Activated B cell treated with CpG ODN at 0.5 μM for 24 hours (primary cell): ENCODE results near the gene OR2AJ1. TPM values are rescaled to one million over a fixed set of nuclear protein-coding genes. Genes with fewer than 3 reads are reported as not detected.

Source experiments
- ATAC-seq: fragments of 200-7000 bp; cut with Tn5 transposase; one replicate; pipeline ENCODE4 v1.10.0; 2021; ENCODE audit warnings: low read depth, mild to moderate bottlenecking, moderate library complexity
- CTCF ChIA-PET: fragments of 350-600 bp; sonication (Branson Sonifier 250); formaldehyde crosslinking; loops from one replicate; lab custom pipeline; 2021; ENCODE audit warnings: antibody characterized with exemption; lab: Charles Lee
- POLR2A ChIA-PET: fragments of 350-600 bp; sonication (Branson Sonifier 250); formaldehyde crosslinking; loops from one replicate; lab custom pipeline; 2021; ENCODE audit warnings: antibody characterized with exemption; lab: Charles Lee
- DNase-seq: peaks from one replicate; pipeline ENCODE4 v3.0.0; 2022
- H3K27ac Mint-ChIP-seq: one replicate; pipeline ENCODE4 v1.8.0; 2020; ENCODE audit warnings: mixed read lengths
- H3K27me3 Mint-ChIP-seq: one replicate; pipeline ENCODE4 v1.8.0; 2021; ENCODE audit warnings: mixed read lengths
- H3K36me3 Mint-ChIP-seq: one replicate; pipeline ENCODE4 v1.8.0; 2021; ENCODE audit warnings: low read depth, mixed read lengths
- H3K4me1 Mint-ChIP-seq: one replicate; pipeline ENCODE4 v1.8.0; 2021; ENCODE audit warnings: mixed read lengths
- H3K4me3 Mint-ChIP-seq: one replicate; pipeline ENCODE4 v1.8.0; 2020; ENCODE audit warnings: mild to moderate bottlenecking, mixed read lengths
- H3K9me3 Mint-ChIP-seq: one replicate; pipeline ENCODE4 v1.8.0; 2020; ENCODE audit warnings: mixed read lengths
- CTCF ChIP-seq: fragments of 200-600 bp; IDR thresholded peaks from one replicate; pipeline ENCODE4 v1.8.0; 2022; ENCODE audit warnings: antibody characterized with exemption, mild to moderate bottlenecking
- intact Hi-C: fragments of 100-400 bp; cut with micrococcal nuclease; formaldehyde crosslinking; loops from one replicate; pipeline ENCODE4 v1.15.1; 2024
- total RNA-seq: library from RNA; stranded (reverse); gene quantifications from 2 replicates; pipeline ENCODE4 v1.2.3, GENCODE V29; 2022

Gene OR2AJ1, protein sequence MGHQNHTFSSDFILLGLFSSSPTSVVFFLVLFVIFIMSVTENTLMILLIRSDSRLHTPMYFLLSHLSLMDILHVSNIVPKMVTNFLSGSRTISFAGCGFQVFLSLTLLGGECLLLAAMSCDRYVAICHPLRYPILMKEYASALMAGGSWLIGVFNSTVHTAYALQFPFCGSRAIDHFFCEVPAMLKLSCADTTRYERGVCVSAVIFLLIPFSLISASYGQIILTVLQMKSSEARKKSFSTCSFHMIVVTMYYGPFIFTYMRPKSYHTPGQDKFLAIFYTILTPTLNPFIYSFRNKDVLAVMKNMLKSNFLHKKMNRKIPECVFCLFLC
- not detected in 2 replicates for total RNA-seq

DNA sequence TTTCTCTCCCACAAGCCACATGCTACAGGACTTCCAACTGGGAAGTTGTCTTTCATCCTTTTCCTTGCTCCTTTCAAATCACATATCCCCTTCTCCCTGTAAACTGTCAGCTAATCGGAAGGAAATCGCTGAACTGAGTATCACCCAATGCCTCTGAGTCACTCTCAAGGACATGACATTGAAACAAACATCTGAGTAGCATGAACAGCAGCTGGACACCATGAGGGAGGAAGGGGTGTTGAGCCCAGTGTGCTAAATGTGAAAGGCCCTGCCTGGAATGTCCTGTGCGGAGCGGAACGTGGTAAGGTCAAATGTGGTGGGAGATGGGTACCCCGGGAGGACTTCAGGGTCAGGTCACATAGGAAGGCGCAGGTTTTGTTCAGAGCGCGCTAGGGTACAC, at the start of gene OR2AJ1:
TSS of gene OR2AJ1 (plus strand) at position 22 of the 400 bp plus-strand sequence. CDS start 8,880 bp downstream, outside the sequence.
- Mint-ChIP-seq H3K4me3 (no peak within 1 kb of the TSS), H3K27me3 (no peaks in the 10 kb centered on the region), H3K4me1 (no peaks in the 10 kb centered on the region), H3K9me3 (no peaks in the 10 kb centered on the region), H3K36me3 (no peaks in the 10 kb centered on the region), H3K27ac (no peak within 1 kb of the TSS)
- DNase-seq (no peak), ATAC-seq (no peak)
- intact Hi-C loops: no loop called here
- ChIA-PET CTCF (no interaction called here), POLR2A (no interaction called here)
- no peak for TF ChIP-seq CTCF

DNA sequence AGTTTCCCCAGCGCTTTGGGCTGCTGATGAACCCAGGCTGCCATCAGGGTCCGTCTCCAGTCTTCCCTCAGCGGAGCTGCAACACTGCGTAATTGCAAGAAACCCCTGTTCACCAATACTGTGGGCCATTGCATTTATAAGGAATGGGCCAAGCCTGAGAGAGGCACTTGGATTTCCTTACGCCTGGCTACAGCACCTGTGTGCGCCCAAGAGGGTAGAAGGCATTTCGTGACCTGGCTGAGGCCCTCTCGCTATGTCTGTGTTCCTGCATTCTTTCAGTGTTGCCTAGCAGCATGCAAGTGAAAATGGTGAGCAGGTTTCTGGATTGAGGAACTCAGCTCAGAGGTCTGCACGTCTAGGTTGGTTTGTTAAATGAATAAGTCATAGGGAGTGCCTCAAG, 41.3 kb upstream of the OR2AJ1 start:
- Mint-ChIP-seq H3K27me3 (no peaks in the 10 kb centered on the region), H3K9me3 (no peaks in the 10 kb centered on the region), H3K36me3 (no peaks in the 10 kb centered on the region), H3K4me3 (no peak overlapping the region), H3K27ac (no peak overlapping the region), H3K4me1 (no peaks in the 10 kb centered on the region)
- ChIA-PET POLR2A (no interaction called here), CTCF (no interaction called here)
- intact Hi-C loops: no loop called here
- no peak for TF ChIP-seq CTCF
- ATAC-seq: no peak
- no peak for DNase-seq

- POLR2A ChIA-PET: no interaction called here
- H3K36me3 Mint-ChIP-seq: no peaks in the 10 kb centered on the region
- no peak overlapping the region for H3K27ac Mint-ChIP-seq
- no peak for TF ChIP-seq CTCF
- CTCF ChIA-PET: no interaction called here
- intact Hi-C loops: no loop called here
- H3K4me1 Mint-ChIP-seq: no peaks in the 10 kb centered on the region
- DNase-seq: no peak
- no peaks in the 10 kb centered on the region for H3K27me3 Mint-ChIP-seq
- no peak for ATAC-seq
- no peaks in the 10 kb centered on the region for H3K9me3 Mint-ChIP-seq
- no peak overlapping the region for H3K4me3 Mint-ChIP-seq
Measured at GRCh38 chr1:247884797-247885413, 39.8 kb upstream of the OR2AJ1 start.

DNA sequence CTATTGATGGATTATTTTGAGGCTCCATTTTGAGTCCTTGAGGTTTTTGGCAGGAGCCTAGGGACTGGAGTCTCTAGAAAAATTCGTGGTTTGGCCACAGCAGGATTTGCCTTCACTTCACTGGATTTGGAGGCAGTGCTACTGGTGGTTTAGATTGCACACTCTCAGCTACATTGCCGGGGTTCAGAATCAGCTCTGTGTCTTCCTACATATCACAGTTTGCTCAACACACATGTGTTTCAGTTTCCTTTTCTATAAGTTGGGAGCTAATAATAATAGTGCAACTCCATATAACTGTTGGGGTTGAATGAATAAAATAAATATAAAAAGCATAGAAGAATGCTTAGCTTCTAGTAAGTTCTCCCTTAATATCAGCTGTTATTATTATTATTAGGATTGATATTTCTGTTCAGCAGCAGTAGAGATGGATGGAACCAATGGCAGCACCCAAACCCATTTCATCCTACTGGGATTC, 29.5 kb upstream of the OR2AJ1 start, which contains the start of gene OR2W3:
TSS of gene OR2W3 (plus strand) at position 425 of the 475 bp plus-strand sequence. CDS start at position 425, 0 bp downstream.
- Mint-ChIP-seq H3K36me3 (no peaks in the 10 kb centered on the region), H3K27me3 (no peaks in the 10 kb centered on the region), H3K27ac (no peak within 1 kb of the TSS), H3K9me3 (no peaks in the 10 kb centered on the region), H3K4me1 (no peaks in the 10 kb centered on the region), H3K4me3 (no peak within 1 kb of the TSS)
- DNase-seq (no peak), ATAC-seq (no peak)
- TF ChIP-seq CTCF: no peak
- intact Hi-C loops: no loop called here
- CTCF ChIA-PET: no interaction called here
- POLR2A ChIA-PET: no interaction called here

DNA sequence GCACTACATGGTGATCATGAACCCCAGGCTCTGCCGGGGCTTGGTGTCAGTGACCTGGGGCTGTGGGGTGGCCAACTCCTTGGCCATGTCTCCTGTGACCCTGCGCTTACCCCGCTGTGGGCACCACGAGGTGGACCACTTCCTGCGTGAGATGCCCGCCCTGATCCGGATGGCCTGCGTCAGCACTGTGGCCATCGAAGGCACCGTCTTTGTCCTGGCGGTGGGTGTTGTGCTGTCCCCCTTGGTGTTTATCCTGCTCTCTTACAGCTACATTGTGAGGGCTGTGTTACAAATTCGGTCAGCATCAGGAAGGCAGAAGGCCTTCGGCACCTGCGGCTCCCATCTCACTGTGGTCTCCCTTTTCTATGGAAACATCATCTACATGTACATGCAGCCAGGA, 28.7 kb upstream of the OR2AJ1 start:
- POLR2A ChIA-PET: no interaction called here
- Mint-ChIP-seq H3K9me3 (no peaks in the 10 kb centered on the region), H3K4me1 (no peaks in the 10 kb centered on the region), H3K4me3 (no peak overlapping the region), H3K27ac (no peak overlapping the region), H3K27me3 (no peaks in the 10 kb centered on the region), H3K36me3 (no peaks in the 10 kb centered on the region)
- TF ChIP-seq CTCF: no peak
- no peak for ATAC-seq
- no peak for DNase-seq
- CTCF ChIA-PET: no interaction called here
- intact Hi-C loops: no loop called here
